ENCODE results near the gene LLGL1.

DNA sequence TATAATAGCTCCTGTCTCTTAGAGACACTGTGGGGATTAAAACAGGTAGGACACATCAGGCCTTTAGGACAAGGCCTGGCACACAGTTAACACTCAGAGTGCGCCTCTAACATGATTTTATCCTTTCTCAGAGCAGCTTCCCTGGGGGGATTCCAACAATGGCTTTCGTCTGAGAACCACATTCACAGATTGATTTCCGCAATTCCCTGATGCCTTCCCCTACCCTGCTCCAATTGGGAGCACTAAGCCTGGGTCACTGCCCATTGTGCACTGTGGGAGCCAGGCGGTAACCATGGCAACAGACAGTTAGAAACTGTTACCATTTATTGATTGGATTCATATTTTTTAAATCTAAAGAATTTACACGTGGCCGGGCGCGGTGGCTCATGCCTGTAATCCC lies 47.7 kb upstream of the LLGL1 start:
- TF ChIP-seq, protein P1, sequence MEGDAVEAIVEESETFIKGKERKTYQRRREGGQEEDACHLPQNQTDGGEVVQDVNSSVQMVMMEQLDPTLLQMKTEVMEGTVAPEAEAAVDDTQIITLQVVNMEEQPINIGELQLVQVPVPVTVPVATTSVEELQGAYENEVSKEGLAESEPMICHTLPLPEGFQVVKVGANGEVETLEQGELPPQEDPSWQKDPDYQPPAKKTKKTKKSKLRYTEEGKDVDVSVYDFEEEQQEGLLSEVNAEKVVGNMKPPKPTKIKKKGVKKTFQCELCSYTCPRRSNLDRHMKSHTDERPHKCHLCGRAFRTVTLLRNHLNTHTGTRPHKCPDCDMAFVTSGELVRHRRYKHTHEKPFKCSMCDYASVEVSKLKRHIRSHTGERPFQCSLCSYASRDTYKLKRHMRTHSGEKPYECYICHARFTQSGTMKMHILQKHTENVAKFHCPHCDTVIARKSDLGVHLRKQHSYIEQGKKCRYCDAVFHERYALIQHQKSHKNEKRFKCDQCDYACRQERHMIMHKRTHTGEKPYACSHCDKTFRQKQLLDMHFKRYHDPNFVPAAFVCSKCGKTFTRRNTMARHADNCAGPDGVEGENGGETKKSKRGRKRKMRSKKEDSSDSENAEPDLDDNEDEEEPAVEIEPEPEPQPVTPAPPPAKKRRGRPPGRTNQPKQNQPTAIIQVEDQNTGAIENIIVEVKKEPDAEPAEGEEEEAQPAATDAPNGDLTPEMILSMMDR (IDR thresholded peaks at IDR 0.05; ENCODE audit: insufficient read depth, low read length): no peak
- TF ChIP-seq, protein P2, sequence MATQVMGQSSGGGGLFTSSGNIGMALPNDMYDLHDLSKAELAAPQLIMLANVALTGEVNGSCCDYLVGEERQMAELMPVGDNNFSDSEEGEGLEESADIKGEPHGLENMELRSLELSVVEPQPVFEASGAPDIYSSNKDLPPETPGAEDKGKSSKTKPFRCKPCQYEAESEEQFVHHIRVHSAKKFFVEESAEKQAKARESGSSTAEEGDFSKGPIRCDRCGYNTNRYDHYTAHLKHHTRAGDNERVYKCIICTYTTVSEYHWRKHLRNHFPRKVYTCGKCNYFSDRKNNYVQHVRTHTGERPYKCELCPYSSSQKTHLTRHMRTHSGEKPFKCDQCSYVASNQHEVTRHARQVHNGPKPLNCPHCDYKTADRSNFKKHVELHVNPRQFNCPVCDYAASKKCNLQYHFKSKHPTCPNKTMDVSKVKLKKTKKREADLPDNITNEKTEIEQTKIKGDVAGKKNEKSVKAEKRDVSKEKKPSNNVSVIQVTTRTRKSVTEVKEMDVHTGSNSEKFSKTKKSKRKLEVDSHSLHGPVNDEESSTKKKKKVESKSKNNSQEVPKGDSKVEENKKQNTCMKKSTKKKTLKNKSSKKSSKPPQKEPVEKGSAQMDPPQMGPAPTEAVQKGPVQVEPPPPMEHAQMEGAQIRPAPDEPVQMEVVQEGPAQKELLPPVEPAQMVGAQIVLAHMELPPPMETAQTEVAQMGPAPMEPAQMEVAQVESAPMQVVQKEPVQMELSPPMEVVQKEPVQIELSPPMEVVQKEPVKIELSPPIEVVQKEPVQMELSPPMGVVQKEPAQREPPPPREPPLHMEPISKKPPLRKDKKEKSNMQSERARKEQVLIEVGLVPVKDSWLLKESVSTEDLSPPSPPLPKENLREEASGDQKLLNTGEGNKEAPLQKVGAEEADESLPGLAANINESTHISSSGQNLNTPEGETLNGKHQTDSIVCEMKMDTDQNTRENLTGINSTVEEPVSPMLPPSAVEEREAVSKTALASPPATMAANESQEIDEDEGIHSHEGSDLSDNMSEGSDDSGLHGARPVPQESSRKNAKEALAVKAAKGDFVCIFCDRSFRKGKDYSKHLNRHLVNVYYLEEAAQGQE (IDR thresholded peaks at IDR 0.05; ENCODE audit: insufficient replicate concordance, low read depth): no peak
- TF ChIP-seq GABPA (IDR thresholded peaks at IDR 0.05; ENCODE audit: low read depth) (no peak), POLR2AphosphoS5 (IDR thresholded peaks at IDR 0.05; ENCODE audit: low read depth) (no peak), SPI1 (IDR thresholded peaks at IDR 0.05; ENCODE audit: borderline replicate concordance, low read depth) (no peak)

Measured in HL-60 (cell line).